ENCODE measurements around the gene PICALM.
"Not testable (repeated sequence)": the region's sequence is repeated elsewhere in the genome, so short reads cannot be mapped to it uniquely, and the experiment has no call there.

PICALM gene

DNA sequence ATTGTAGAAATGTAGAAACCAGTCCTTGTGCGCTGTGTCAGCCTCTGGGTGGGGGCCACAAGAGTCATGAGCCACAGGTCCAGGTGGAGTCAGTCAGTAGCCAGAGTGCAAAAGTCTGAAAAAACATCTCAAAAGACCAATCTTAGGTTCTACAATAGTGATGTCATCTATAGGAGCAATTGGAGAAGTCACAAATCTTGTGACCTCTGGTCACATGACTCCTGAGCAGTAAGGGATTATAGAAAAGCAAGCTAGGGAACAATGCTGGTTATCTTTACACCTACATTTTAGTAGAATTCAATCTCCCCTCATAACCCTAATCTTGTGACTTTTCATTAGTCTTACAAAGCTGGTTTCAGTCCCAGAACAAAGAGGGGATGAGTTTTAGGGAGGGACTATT lies 131.0 kb downstream of the PICALM start:
- H3K4me3 Mint-ChIP-seq, result no peak overlapping the region
- H3K27me3 Mint-ChIP-seq, result no peaks in the 10 kb centered on the region
- no peak overlapping the region for H3K27ac Mint-ChIP-seq
- no peaks in the 10 kb centered on the region for H3K4me1 Mint-ChIP-seq (ENCODE audit: low read depth)
- H3K36me3 Mint-ChIP-seq (ENCODE audit: low read depth), result no peaks in the 10 kb centered on the region
- no peaks in the 10 kb centered on the region for H3K9me3 Mint-ChIP-seq

DNA sequence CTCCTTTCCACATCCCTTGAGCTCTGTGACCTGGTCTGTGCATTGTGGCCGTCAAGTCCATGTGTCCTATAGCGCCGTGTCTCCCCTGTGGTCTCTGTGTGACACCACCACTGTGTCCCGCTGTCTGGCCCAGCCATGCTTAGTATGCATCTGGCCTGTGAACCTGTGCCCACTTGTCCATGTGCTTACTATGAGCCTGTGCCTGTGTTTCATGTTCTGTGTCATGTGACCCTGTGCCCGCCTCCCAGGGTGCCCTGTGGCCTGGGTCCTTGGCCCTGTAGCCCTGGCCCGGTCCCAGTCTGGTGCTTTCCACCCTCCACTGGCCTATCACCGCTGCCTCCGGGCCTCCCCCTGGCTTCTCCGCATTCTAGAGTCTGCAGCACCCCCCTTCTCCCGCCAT lies 133.1 kb downstream of the PICALM start:
- Mint-ChIP-seq H3K27me3 (peaks cover 7% of the 10 kb centered on the region), H3K36me3 (ENCODE audit: low read depth) (no peaks in the 10 kb centered on the region), H3K4me1 (ENCODE audit: low read depth) (no peaks in the 10 kb centered on the region), H3K4me3 (no peak overlapping the region), H3K9me3 (no peaks in the 10 kb centered on the region), H3K27ac (no peak overlapping the region)

DNA sequence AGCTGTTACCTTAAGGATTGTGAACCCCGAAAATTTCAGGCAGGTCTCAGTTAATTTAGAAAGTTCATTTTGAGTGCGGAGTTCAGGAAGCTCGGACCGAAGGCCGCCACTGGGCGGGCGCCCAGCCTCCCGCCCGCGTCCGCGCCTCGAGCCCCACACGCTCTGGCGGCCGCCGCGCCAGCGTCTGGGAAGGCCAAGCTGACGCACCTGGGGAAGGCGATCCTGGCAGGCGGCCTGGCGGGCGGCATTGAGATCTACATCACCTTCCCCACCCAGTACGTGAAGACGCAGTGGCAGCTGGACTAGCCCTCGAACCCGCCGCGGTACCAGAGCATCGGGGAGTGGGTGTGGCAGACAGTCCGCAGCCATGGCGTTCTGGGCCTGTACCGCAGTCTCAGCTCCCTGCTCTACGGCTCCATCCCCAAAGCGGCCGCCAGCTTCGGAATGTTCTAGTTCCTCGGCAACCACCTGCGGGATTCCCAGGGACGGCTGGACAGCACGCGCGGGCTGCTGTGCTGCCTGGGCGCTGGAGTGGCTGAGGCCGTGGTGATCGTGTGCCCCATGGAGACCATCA lies 134.2 kb downstream of the PICALM start:
- H3K4me3 Mint-ChIP-seq, result no peak overlapping the region
- peaks cover 6% of the 10 kb centered on the region for H3K9me3 Mint-ChIP-seq
- H3K27me3 Mint-ChIP-seq, result peaks cover 12% of the 10 kb centered on the region
- H3K27ac Mint-ChIP-seq, result no peak overlapping the region
- no peaks in the 10 kb centered on the region for H3K4me1 Mint-ChIP-seq (ENCODE audit: low read depth)
- no peaks in the 10 kb centered on the region for H3K36me3 Mint-ChIP-seq (ENCODE audit: low read depth)

DNA sequence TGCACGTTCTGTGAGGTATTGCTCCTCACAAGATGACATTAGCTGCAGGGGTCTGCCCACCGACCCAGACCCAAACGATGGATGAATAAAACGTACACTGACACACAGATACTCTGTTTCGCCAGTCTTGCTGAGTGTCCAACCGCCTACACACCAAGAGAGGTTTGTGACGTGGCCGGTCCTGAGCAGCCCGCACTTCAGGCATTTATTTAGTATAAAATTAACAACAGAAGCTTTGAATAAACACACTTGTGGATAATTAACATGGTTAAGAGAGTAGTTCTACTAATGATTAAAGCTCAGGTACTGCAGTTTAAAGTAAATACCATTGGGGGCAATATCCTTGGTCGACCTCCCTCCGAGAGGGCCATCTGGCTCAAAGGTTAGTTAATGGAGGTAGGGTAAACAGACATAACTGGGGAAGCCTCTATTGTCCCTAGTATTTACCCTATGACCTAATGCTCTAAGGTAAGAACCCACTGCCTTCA lies 138.0 kb downstream of the PICALM start:
- Mint-ChIP-seq H3K4me3 (no peak overlapping the region), H3K4me1 (ENCODE audit: low read depth) (no peaks in the 10 kb centered on the region), H3K9me3 (peaks cover 6% of the 10 kb centered on the region)

DNA sequence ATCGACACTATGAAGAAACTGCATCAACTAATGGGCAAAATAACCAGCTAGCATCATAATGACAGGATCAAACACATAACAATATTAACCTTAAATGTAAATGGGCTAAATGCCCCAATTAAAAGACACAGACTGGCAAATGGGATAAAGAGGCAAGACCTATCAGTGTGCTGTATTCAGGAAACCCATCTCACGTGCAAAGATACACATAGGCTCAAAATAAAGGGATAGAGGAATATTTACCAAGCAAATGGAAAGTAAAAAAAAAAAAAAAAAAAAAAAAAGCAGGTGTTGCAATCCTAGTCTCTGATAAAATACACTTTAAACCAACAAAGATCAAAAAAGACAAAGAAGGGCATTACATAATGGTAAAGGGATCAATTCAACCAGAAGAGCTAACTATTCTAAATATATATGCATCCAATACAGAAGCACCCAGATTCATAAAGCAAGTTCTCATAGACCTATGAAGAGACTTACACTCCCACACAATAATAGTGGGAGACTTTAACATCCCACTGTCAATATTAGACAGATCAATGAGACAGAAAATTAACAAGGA lies 142.2 kb downstream of the PICALM start:
- not testable (repeated sequence) for H3K36me3 Mint-ChIP-seq (ENCODE audit: low read depth); H3K27ac Mint-ChIP-seq; H3K4me3 Mint-ChIP-seq; H3K4me1 Mint-ChIP-seq (ENCODE audit: low read depth); H3K9me3 Mint-ChIP-seq
- H3K27me3 Mint-ChIP-seq, result peaks cover 38% of the 10 kb centered on the region

More for the DNA sequence above, 138.0 kb downstream of the PICALM start:
- H3K36me3 Mint-ChIP-seq (ENCODE audit: low read depth), result no peaks in the 10 kb centered on the region
- no peak overlapping the region for H3K27ac Mint-ChIP-seq
- H3K27me3 Mint-ChIP-seq, result peaks cover 31% of the 10 kb centered on the region

DNA sequence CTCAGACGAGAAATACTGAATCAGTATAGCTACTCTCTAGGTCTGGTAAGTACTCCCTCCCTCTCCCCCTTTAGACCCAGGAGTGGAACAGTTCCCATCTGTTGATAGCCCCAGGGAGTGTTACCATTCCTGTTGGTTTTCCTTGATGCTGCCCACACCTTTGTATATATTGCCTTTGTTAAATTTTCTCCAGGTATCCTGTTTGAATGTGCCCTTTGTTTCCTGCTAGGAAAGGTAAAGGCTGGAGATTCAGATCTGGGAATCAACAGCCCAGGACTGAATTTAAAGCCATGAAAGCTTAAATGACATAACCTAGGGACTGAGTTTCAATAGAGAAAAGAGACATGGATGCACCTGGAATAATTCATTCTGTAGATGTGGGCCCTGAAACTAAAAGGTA lies 145.4 kb downstream of the PICALM start:
- no peaks in the 10 kb centered on the region for H3K9me3 Mint-ChIP-seq
- H3K4me1 Mint-ChIP-seq (ENCODE audit: low read depth), result no peaks in the 10 kb centered on the region
- no peak overlapping the region for H3K27ac Mint-ChIP-seq
- peaks cover 32% of the 10 kb centered on the region for H3K27me3 Mint-ChIP-seq
- no peak overlapping the region for H3K4me3 Mint-ChIP-seq
- no peaks in the 10 kb centered on the region for H3K36me3 Mint-ChIP-seq (ENCODE audit: low read depth)

DNA sequence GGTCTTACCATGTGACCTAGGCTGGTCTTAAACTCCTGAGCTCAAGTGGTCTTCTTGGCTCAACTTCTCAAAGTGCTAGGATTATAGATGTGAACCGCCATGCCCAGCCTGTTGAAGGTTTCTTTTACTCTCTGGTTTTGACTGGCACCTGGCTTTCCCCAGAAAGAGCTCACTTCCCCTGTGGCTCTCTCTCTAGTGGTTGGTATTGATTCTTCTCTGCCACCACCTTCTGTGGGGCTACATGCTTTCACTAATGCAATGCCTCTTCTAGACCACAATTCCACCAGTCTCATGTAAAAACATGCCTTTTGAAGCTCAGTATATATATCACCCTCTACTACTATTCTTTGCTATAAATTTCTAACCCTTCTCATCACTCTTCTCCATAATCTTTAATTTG lies 146.5 kb downstream of the PICALM start:
- peaks cover 25% of the 10 kb centered on the region for H3K27me3 Mint-ChIP-seq
- H3K4me1 Mint-ChIP-seq (ENCODE audit: low read depth), result no peaks in the 10 kb centered on the region
- H3K4me3 Mint-ChIP-seq, result no peak overlapping the region
- H3K27ac Mint-ChIP-seq, result no peak overlapping the region
- H3K36me3 Mint-ChIP-seq (ENCODE audit: low read depth), result no peaks in the 10 kb centered on the region
- H3K9me3 Mint-ChIP-seq, result no peaks in the 10 kb centered on the region

DNA sequence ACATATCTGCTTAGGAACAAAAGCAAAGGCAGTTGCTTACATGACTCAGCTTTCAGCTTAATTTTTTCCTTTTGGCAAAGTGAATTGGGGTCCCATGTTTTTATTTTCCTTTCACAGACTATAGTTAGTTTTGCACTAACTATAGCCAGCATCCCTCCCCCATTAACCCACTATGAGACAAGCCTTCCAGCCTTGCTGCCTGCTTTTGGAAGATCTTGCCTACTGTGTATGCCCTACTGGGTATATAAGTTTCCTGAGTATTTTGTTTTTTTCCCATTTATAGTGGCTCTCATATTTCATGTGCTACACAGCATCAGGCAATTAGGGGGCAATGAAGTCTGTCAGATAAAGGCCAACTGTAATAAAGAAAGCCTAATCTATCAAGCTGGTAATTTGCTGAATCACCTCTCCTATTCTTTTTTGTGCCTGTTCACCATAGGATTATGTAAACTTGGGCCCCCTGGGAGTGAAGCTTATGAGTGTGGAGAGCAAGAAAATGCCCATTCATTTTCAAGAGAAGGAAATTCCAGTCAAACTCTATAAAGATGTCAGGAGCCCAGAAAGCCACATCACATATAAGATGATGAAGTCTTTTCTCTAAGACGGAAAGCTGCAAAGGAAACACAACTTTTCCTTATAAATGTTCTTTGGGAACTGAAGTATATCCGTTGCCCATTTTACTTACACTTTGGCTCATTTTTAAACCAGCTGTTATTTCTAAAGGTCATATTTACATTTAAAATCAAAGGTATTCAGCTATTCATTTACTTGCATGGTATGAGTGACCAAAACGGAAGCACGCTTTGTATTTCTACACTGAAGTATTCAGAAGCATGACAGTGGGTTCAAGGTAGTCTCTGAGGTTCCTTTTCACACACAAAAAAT lies 149.7 kb downstream of the PICALM start:
- Mint-ChIP-seq H3K9me3 (peaks cover 7% of the 10 kb centered on the region), H3K27me3 (peaks cover 8% of the 10 kb centered on the region), H3K36me3 (ENCODE audit: low read depth) (no peaks in the 10 kb centered on the region), H3K4me1 (ENCODE audit: low read depth) (no peaks in the 10 kb centered on the region), H3K4me3 (no peak overlapping the region), H3K27ac (no peak overlapping the region)

DNA sequence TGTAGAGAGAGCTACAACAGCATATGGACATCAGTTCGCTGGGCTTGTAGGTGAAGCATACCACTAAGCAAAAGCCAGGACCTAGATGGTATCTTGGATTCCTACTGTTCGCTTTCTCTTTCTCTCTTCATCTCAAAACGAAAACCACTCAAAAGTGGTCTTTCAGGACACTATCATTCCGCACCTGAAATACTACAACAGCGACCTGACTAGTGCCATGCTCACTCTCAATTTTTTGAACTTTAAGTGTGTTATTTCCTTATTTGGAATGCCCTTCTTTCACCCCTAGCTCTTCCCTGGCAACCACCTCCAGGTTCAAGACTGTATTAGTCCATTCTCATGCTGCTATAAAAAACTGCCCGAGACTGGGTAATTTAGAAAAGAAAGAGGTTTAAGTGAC lies 154.5 kb downstream of the PICALM start:
- Mint-ChIP-seq H3K9me3 (peaks cover 7% of the 10 kb centered on the region), H3K36me3 (ENCODE audit: low read depth) (no peaks in the 10 kb centered on the region), H3K4me3 (no peak overlapping the region), H3K27ac (no peak overlapping the region), H3K27me3 (peaks cover 9% of the 10 kb centered on the region), H3K4me1 (ENCODE audit: low read depth) (no peaks in the 10 kb centered on the region)

DNA sequence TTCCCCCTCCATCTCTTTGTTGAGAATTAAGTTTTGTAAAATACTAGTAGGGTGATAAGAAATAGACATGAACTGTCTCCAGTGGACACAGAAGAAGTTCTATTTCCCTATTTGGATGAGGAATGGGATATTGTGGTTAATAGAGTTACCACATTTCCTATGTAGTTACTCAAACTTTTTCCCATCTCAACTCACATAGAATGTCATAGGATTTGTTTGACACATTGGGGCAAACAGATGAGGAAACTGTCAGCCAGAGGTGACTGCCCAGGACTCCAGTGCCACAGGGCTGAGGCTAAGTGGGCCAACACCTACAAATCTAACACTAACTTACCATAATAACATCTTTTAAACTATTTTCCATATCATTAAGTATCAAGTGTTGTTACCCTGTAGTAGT lies 155.4 kb downstream of the PICALM start:
- no peaks in the 10 kb centered on the region for H3K36me3 Mint-ChIP-seq (ENCODE audit: low read depth)
- no peak overlapping the region for H3K4me3 Mint-ChIP-seq
- H3K27me3 Mint-ChIP-seq, result peaks cover 13% of the 10 kb centered on the region
- H3K9me3 Mint-ChIP-seq, result peaks cover 7% of the 10 kb centered on the region
- H3K27ac Mint-ChIP-seq, result no peak overlapping the region
- no peaks in the 10 kb centered on the region for H3K4me1 Mint-ChIP-seq (ENCODE audit: low read depth)

DNA sequence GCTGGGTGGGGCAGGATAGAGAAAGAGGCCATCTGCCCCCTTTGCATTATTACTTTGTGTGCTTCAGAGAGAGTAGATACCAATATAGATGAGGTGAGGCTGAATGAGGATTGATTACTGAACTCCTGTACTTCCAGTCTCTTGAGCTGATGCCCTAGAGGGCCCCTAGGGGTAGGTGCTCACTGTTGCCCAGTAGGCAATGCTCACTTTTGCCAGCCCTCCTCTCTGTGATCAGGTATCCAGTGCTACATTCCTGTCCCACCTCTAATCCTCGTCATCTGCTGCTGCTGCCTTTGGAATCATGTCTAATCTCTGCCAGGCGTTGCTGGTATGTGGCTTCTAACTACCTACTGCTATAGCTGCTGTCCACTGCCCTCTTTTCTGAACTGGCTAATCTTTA lies 156.5 kb downstream of the PICALM start:
- Mint-ChIP-seq H3K27ac (no peak overlapping the region), H3K4me1 (ENCODE audit: low read depth) (no peaks in the 10 kb centered on the region), H3K4me3 (no peak overlapping the region), H3K36me3 (ENCODE audit: low read depth) (no peaks in the 10 kb centered on the region), H3K9me3 (peaks cover 7% of the 10 kb centered on the region), H3K27me3 (peaks cover 13% of the 10 kb centered on the region)
